ENCODE data around the gene ILDR1. TPM values are rescaled to one million over a fixed set of nuclear protein-coding genes. Genes with fewer than 3 reads are reported as not detected.

ILDR1 gene
- total and polyA plus RNA-seq, 10 of the 15 experiments (the other 5 are each of a cell fraction or from before 2014, with no cell fraction given): 1.3 to 12.0 (median 7.0) TPM

- TF ChIP-seq MYC (IDR thresholded peaks at IDR 0.05; ENCODE audit: insufficient read depth, insufficient read length, insufficient replicate concordance, low read length, severe bottlenecking) (no peak), KDM1A (IDR thresholded peaks at IDR 0.05; ENCODE audit: borderline replicate concordance) (no peak), CTCF (IDR thresholded peaks at IDR 0.05 in 2 of 3, conservative IDR thresholded peaks at IDR 0.05 in 1 of 3; ENCODE audit: control insufficient read depth in 2 of 3, extremely low read depth in 1 of 3, insufficient read depth in 1 of 3, low read depth in 3 of 3, low read length in 3 of 3) (no peak), SUPT20H (IDR thresholded peaks at IDR 0.05; ENCODE audit: borderline replicate concordance, control insufficient read depth, low read depth, low read length) (no peak), CBFB (IDR thresholded peaks at IDR 0.05; ENCODE audit: low read depth) (no peak), YBX1 (IDR thresholded peaks at IDR 0.05) (no peak), TAF1 (IDR thresholded peaks at IDR 0.05; ENCODE audit: borderline replicate concordance, low read depth, low read length) (no peak; the same call in 1 of the 2 replicates), ZNF217 (IDR thresholded peaks at IDR 0.05) (no peak), HSF1 (IDR thresholded peaks at IDR 0.05; ENCODE audit: low read depth, low read length) (no peak), RCOR1 (conservative IDR thresholded peaks at IDR 0.05; ENCODE audit: low read depth, low read length) (no peak), ETV6 (conservative IDR thresholded peaks at IDR 0.05 in 1 of 2, IDR thresholded peaks at IDR 0.05 in 1 of 2; ENCODE audit: borderline replicate concordance in 1 of 2, low read depth in 1 of 2) (no peak; a peak in 1 of 4 replicates), SPI1 (IDR thresholded peaks at IDR 0.05; ENCODE audit: borderline replicate concordance, insufficient read depth, low read depth, low read length) (no peak), BMI1 (IDR thresholded peaks at IDR 0.05; ENCODE audit: borderline replicate concordance) (no peak), RFX5 (IDR thresholded peaks at IDR 0.05; ENCODE audit: low read depth, low read length) (no peak), TCF12 (IDR thresholded peaks at IDR 0.05; ENCODE audit: low read depth, low read length) (no peak), NR2C1 (IDR thresholded peaks at IDR 0.05) (no peak), POU2F2 (IDR thresholded peaks at IDR 0.05; ENCODE audit: borderline replicate concordance, low read depth, low read length) (no peak), ZNF24 (IDR thresholded peaks at IDR 0.05) (no peak)
- TF ChIP-seq, protein P1, sequence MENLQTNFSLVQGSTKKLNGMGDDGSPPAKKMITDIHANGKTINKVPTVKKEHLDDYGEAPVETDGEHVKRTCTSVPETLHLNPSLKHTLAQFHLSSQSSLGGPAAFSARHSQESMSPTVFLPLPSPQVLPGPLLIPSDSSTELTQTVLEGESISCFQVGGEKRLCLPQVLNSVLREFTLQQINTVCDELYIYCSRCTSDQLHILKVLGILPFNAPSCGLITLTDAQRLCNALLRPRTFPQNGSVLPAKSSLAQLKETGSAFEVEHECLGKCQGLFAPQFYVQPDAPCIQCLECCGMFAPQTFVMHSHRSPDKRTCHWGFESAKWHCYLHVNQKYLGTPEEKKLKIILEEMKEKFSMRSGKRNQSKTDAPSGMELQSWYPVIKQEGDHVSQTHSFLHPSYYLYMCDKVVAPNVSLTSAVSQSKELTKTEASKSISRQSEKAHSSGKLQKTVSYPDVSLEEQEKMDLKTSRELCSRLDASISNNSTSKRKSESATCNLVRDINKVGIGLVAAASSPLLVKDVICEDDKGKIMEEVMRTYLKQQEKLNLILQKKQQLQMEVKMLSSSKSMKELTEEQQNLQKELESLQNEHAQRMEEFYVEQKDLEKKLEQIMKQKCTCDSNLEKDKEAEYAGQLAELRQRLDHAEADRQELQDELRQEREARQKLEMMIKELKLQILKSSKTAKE (IDR thresholded peaks at IDR 0.05; ENCODE audit: low read depth, poor library complexity, severe bottlenecking): peak; percentile 70
- TF ChIP-seq, protein P2, sequence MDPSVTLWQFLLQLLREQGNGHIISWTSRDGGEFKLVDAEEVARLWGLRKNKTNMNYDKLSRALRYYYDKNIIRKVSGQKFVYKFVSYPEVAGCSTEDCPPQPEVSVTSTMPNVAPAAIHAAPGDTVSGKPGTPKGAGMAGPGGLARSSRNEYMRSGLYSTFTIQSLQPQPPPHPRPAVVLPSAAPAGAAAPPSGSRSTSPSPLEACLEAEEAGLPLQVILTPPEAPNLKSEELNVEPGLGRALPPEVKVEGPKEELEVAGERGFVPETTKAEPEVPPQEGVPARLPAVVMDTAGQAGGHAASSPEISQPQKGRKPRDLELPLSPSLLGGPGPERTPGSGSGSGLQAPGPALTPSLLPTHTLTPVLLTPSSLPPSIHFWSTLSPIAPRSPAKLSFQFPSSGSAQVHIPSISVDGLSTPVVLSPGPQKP (IDR thresholded peaks at IDR 0.05; ENCODE audit: low read depth, low read length): no peak
- TF ChIP-seq, protein P3, sequence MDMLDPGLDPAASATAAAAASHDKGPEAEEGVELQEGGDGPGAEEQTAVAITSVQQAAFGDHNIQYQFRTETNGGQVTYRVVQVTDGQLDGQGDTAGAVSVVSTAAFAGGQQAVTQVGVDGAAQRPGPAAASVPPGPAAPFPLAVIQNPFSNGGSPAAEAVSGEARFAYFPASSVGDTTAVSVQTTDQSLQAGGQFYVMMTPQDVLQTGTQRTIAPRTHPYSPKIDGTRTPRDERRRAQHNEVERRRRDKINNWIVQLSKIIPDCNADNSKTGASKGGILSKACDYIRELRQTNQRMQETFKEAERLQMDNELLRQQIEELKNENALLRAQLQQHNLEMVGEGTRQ (IDR thresholded peaks at IDR 0.05; ENCODE audit: borderline replicate concordance, low read depth, low read length): no peak
These were observed 8.5 kb upstream of the ILDR1 start (continued) for GRCh38 chr3:122030381-122031122.
